NCI-H2171 treated with DMSO at 0.1 percent for 48 hours (cell line): ENCODE results near the gene TLCD1.
"Not testable (repeated sequence)": the region's sequence is repeated elsewhere in the genome, so short reads cannot be mapped to it uniquely, and the experiment has no call there.

Experiments
- DNase-seq: peaks from one replicate; lab custom pipeline; 2025; lab: John Stamatoyannopoulos, UW

TLCD1 gene

GRCh38 chr17:28728364-28729200, 2.5 kb upstream of the TLCD1 start, which contains the start of gene NEK8:
Gene NEK8 (plus strand): TSS chr17:28728788. CDS start chr17:28728814, 26 bp downstream.
- peak; percentile 91 for DNase-seq

DNA sequence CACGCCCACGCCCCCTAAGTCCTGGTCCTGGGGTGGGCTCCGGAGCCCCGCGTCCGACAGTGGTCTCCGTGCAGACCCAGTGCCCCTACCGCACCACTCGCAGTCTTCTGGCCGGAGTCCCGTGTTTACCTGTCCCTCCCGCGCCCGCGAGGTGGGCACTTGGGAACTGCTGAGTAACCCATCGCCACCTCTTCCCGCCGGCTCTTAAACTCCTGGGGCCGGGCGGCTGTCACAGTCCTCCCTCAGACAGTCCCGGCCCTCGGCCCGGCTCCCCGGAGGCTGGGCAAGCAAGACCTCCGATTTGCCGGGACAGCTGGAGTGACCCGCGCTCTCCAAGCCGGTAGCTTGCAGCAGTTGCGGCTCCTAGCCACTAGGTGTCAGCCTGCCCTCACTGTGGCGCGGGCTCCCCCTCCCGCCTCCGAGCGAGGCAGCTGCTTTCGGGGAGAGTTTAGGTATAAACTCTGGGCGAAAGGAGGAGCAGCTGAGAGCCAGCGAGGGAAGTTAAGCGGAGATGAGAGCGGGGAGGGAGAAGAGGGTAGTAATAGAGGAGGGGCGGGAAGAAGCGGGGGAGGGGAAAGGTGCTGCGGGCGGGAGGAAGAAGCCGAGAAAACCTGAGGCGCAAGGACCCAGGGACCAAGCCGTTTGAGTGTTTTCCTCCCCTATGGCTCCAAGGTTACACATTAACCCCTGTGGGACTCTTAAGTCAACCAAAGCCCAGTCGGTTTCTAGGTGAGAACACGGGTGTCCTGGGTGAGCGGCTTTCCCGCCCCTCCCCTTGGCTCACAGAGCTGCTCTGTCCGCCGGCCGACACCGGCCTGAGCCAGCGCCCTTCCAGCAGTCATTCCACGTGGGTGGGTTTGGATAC, 826 bp upstream of the TLCD1 start:
- DNase-seq, result peak; percentile 97

GRCh38 chr17:28725660-28726225, 290 bp downstream of the TLCD1 start:
- DNase-seq, result peak; percentile 85

- DNase-seq, result peak; percentile 61
Measured at GRCh38 chr17:28725166-28725659, 820 bp downstream of the TLCD1 start.

DNA sequence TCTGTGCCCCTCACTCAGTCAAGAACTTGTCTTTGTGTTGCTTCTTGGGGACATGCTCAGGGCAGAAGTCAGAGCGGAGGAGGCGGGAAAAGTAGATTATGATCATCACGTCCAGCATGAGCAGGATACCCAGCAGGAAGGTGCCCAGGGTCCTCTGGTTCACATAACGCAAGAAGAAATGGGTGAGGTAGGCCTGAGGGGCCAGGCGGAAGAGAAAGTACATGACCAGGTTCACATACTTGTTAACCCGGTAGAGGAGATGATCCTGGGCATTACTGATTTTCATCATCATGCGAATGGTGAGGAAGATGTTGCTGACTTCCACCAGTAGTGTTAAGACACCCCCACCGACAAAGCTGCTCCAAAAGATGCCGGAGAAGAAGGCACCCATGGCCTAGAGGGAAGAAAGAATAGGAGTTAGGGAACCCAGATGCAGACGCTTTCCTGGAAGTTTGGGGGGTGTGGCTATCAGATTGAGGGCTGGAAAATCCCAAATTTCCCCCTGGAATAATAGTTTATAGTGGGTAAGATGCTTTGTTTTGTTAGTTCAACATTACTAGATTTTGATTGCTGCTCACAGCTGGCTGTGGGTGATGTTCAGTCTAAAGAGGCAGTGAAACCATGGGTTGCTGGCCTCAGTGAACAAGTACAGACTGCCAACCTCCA, 1.4 kb downstream of the TLCD1 start:
- peak; percentile 31 for DNase-seq

GRCh38 chr17:28723836-28724499, 2.1 kb downstream of the TLCD1 start:
- not testable (repeated sequence) for DNase-seq

DNA sequence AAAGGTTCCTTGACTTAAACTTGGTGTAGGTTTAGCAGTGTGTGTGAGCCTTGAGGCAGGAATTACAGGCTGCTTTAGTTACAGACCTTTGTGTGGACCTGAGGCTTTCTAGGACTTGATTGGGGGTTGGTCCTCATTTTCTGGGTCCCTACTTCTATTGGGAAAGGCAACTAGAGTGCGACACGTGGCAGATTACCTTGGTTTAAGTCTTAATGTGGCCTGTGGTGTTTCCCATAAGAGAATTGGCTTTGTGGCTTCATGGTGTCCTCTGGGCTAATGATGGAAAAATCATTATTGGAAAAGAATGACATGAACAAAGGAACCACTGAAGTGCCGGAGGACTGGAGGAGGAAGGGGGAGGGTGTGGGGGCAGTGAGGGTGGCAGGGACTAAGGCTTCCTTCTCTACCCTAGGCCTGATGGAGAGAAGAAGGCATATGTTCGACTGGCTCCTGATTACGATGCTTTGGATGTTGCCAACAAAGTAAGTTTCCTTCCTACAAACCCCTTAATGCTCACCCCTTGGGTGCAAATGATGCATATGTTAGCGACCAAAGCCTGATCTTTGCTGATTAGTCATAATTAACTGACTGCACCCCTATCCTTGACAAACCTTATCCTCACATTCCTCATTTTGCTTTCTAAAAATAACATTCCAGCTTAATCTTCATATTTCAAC, 2.7 kb downstream of the TLCD1 start:
- no peak for DNase-seq

DNA sequence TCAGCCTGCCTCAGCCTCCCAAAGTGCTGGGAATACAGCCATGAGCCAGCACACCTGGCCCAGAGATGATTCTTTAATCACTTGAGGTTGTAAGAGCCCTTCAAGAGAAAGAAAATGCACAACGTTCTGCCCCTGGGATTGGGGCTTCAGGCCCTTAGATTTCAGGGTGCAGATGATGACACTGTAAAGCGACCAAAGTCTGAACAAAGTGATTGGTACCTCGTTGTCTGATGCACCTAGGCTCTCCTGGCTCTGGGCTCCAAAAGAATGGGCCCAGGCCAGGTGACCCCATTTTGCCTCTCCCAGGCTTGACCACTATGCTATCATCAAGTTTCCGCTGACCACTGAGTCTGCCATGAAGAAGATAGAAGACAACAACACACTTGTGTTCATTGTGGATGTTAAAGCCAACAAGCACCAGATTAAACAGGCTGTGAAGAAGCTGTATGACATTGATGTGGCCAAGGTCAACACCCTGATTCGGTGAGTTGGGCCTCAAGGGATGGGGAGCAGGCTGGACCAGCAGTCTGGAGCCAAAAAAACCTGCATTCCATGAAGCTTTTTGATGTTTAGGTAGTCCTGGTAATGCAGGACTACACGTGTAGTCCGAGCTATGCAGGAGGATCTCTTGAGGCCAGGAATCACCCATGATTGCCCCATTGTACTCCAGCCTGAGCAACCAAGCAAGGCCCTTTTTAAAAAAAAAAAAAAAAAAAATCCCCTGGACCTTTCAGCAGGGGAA, 3.4 kb downstream of the TLCD1 start:
- no peak for DNase-seq

GRCh38 chr17:28720997-28721329, 5.1 kb downstream of the TLCD1 start:
- not testable (repeated sequence) for DNase-seq

GRCh38 chr17:28720247-28720996, 5.6 kb downstream of the TLCD1 start:
- DNase-seq, result peak; percentile 17

GRCh38 chr17:28719021-28719433, 7.0 kb downstream of the TLCD1 start:
- no peak for DNase-seq

- no peak for DNase-seq
Measured at GRCh38 chr17:28718333-28719020, 7.6 kb downstream of the TLCD1 start.

DNA sequence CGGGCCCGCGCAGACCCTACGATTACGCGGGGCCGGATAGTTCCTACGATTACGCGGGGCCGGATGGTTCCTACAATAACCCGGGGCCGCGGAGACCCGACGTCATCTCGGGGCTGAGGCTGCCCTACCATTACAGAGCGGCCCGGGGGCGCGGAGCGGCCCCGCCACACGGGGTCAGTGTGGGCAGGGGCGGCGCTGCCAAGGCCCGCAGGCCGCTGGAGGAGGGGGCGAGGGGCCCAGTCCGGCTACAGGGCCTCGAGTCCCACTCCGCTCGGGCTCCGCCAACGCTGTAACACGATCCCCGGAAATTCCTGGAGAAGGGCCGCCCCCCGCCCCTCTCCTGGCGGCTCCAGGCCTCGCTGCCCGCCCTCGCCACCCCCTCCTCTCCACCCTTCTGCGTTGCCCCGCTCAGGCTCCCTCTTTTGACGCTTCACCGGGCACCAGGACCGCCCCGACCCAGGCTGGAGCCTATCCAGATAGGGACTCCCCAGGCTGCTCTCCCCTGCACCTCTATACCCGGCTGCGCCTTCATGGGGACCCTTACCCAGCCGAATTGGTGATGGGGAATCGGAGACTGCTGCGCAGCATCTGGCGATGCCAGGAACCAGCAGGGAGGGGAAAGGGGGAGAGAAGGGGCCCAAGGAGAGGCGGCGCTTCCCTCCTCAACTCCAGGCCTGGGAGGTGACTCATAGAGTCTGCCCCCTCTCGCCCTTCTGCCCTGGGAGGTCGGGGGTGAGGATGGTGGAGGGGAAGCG, 8.3 kb downstream of the TLCD1 start, which contains the start of gene RAB34:
TSS of gene RAB34 (minus strand) at position 291 of the 755 bp plus-strand sequence. CDS start 602 bp downstream, outside the sequence.
- peak; percentile 84 for DNase-seq

DNA sequence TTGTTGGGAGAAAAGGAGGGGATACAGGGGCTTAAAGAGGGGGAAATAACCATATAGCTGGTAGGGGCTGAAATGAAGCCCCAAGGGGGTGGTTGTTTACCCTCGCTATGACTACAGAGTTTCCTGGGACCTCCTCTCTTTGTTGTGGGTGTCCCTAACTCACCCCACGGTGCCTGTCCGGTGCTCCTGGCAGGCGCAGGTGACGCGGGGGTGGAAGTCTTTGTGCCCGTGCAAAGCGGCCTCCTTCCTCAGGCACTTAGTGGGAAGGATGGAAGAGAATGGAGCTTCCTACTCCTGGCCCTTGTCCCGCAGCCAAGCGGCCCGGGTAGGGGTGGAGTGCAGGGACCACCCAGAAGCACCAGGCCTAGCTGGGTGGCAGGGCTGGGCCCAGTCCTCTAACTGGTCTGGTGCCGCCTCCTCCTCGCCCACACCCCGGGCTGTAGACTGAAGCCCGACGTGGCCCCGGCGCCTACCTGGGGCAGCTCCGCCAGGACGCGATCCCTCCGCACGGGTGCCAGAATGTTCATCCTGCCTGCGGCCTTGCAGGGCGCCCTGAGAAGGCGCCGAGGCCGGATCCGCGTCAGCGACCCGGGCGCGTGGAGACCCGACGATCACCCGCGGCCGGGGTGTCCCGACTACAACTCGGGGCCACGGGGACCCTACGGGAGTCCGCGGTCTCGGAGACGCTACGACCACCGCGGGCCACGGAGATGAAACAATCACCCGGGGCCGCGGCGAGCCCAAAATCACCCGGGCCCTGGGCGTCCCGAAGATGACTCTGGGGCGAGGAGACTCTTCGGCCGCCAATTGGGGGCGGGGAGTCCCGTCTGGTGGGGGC, 9.1 kb downstream of the TLCD1 start:
- no peak for DNase-seq

DNA sequence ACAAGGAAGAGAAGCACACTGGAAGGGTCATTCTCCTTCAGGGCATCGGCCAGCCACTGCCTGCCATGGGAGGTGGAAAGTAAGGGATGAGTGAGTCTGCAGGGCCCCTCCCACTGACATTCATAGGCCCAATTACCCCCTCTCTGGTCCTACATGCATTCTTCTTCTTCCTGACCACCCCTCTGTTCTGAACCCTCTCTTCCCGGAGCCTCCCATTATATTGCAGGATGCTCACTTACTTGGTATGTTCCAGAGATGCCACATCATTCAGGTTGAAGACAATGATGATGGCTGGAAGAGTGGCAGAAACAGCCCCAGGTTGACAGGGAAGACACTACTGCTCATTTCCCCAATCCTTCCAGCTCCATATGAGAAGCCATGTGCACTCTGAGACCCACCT, 10.8 kb downstream of the TLCD1 start:
- no peak for DNase-seq

GRCh38 chr17:28714281-28714680, 11.8 kb downstream of the TLCD1 start:
- no peak for DNase-seq
